ENCODE data around the gene BMX. TPM values are rescaled to one million over a fixed set of nuclear protein-coding genes. Genes with fewer than 3 reads are reported as not detected.

BMX gene
- polyA plus RNA-seq, 1 donor from 2014 or later: not detected

DNA sequence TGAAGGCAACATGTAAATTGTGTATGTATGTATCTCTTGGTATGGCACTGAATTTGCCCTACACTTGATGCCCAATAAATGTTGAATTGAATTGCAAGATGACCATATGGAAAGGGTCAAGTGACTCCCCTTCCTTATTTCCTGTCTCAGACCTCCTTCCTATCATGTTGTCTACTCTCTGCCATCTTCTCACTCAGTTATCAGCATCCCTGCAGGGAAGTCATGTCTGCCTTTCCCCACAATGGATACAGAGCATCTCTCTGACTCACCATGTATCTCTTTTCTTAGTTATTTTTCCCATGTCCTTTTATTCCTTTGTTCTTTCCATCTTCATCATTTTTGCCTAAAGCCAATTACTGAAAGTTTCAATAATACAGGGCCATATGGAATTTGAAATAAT is 22.5 kb downstream of the BMX start:
- H3K79me2 ChIP-seq (replicated peaks; ENCODE audit: insufficient read depth, low read length): no peaks in the 10 kb centered on the region
- no peak overlapping the region for H2AFZ ChIP-seq (ENCODE audit: low read depth, low read length)
- H3K9me2 ChIP-seq (ENCODE audit: insufficient read depth, low read length): no peaks in the 10 kb centered on the region
- no peaks in the 10 kb centered on the region for H3K36me3 ChIP-seq (ENCODE audit: insufficient read depth, low read length)
- no peaks in the 10 kb centered on the region for H3F3A ChIP-seq (ENCODE audit: insufficient read depth, low read length, poor library complexity, severe bottlenecking)
- H3K9ac ChIP-seq (ENCODE audit: low read length): no peak overlapping the region
- no peak overlapping the region for H3K4me2 ChIP-seq (ENCODE audit: low read length)
- no peaks in the 10 kb centered on the region for H3K9me3 ChIP-seq (ENCODE audit: low read length)
- TF ChIP-seq MXI1 (conservative IDR thresholded peaks at IDR 0.05; ENCODE audit: poor library complexity, severe bottlenecking): no peak
- TF ChIP-seq SMC3 (conservative IDR thresholded peaks at IDR 0.05; ENCODE audit: poor library complexity): no peak
- no peak for TF ChIP-seq TAF1 (IDR thresholded peaks at IDR 0.05; ENCODE audit: low read depth)
- no peak for TF ChIP-seq EZH2 (IDR thresholded peaks at IDR 0.05; ENCODE audit: borderline replicate concordance, insufficient read depth, low read length, poor library complexity, severe bottlenecking)
- no peak for TF ChIP-seq POLR2AphosphoS5 (IDR thresholded peaks at IDR 0.05)
- TF ChIP-seq, protein P1, sequence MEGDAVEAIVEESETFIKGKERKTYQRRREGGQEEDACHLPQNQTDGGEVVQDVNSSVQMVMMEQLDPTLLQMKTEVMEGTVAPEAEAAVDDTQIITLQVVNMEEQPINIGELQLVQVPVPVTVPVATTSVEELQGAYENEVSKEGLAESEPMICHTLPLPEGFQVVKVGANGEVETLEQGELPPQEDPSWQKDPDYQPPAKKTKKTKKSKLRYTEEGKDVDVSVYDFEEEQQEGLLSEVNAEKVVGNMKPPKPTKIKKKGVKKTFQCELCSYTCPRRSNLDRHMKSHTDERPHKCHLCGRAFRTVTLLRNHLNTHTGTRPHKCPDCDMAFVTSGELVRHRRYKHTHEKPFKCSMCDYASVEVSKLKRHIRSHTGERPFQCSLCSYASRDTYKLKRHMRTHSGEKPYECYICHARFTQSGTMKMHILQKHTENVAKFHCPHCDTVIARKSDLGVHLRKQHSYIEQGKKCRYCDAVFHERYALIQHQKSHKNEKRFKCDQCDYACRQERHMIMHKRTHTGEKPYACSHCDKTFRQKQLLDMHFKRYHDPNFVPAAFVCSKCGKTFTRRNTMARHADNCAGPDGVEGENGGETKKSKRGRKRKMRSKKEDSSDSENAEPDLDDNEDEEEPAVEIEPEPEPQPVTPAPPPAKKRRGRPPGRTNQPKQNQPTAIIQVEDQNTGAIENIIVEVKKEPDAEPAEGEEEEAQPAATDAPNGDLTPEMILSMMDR (IDR thresholded peaks at IDR 0.05; ENCODE audit: poor library complexity, severe bottlenecking): no peak
- TF ChIP-seq RAD21 (conservative IDR thresholded peaks at IDR 0.05): no peak
- TF ChIP-seq EP300 (conservative IDR thresholded peaks at IDR 0.05; ENCODE audit: poor library complexity, severe bottlenecking): no peak
- TF ChIP-seq, protein P2, sequence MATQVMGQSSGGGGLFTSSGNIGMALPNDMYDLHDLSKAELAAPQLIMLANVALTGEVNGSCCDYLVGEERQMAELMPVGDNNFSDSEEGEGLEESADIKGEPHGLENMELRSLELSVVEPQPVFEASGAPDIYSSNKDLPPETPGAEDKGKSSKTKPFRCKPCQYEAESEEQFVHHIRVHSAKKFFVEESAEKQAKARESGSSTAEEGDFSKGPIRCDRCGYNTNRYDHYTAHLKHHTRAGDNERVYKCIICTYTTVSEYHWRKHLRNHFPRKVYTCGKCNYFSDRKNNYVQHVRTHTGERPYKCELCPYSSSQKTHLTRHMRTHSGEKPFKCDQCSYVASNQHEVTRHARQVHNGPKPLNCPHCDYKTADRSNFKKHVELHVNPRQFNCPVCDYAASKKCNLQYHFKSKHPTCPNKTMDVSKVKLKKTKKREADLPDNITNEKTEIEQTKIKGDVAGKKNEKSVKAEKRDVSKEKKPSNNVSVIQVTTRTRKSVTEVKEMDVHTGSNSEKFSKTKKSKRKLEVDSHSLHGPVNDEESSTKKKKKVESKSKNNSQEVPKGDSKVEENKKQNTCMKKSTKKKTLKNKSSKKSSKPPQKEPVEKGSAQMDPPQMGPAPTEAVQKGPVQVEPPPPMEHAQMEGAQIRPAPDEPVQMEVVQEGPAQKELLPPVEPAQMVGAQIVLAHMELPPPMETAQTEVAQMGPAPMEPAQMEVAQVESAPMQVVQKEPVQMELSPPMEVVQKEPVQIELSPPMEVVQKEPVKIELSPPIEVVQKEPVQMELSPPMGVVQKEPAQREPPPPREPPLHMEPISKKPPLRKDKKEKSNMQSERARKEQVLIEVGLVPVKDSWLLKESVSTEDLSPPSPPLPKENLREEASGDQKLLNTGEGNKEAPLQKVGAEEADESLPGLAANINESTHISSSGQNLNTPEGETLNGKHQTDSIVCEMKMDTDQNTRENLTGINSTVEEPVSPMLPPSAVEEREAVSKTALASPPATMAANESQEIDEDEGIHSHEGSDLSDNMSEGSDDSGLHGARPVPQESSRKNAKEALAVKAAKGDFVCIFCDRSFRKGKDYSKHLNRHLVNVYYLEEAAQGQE (IDR thresholded peaks at IDR 0.05; ENCODE audit: borderline replicate concordance): no peak
- no peak overlapping the region for H3K4me3 ChIP-seq (ENCODE audit: low read length)
- H3K27me3 ChIP-seq (ENCODE audit: insufficient read depth, low read depth, low read length): no peaks in the 10 kb centered on the region
- H4K20me1 ChIP-seq (ENCODE audit: insufficient read depth): no peaks in the 10 kb centered on the region
- no peak overlapping the region for H3K27ac ChIP-seq (ENCODE audit: low read length)

DNA sequence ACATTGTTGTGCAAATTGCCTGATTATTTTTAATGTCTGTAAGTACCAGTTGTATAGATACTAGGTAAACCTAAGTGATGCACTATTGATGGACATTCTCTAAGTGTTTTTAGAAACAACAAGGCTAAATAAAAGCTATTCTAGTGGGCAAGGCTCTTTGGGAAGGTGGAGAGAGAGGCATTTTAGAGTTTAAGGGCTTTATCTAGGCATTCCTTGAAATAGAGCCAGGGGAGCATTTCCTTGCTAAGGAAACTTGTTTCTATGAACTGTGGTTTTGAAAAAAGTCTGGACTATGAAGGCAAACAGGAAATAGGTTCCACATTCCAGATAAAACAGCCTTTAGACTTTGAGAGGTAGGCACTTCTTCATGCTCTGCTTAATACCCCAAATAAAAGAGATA is 23.8 kb downstream of the BMX start:
- no peaks in the 10 kb centered on the region for H3K9me3 ChIP-seq (ENCODE audit: low read length)
- TF ChIP-seq POLR2AphosphoS5 (IDR thresholded peaks at IDR 0.05) (no peak), MXI1 (conservative IDR thresholded peaks at IDR 0.05; ENCODE audit: poor library complexity, severe bottlenecking) (no peak), EP300 (conservative IDR thresholded peaks at IDR 0.05; ENCODE audit: poor library complexity, severe bottlenecking) (no peak), RAD21 (conservative IDR thresholded peaks at IDR 0.05) (no peak), TAF1 (IDR thresholded peaks at IDR 0.05; ENCODE audit: low read depth) (no peak), SMC3 (conservative IDR thresholded peaks at IDR 0.05; ENCODE audit: poor library complexity) (no peak), EZH2 (IDR thresholded peaks at IDR 0.05; ENCODE audit: borderline replicate concordance, insufficient read depth, low read length, poor library complexity, severe bottlenecking) (no peak)
- TF ChIP-seq, protein P2 (IDR thresholded peaks at IDR 0.05; ENCODE audit: borderline replicate concordance): no peak
- TF ChIP-seq, protein P1 (IDR thresholded peaks at IDR 0.05; ENCODE audit: poor library complexity, severe bottlenecking): no peak
- no peak overlapping the region for H3K9ac ChIP-seq (ENCODE audit: low read length)
- no peak overlapping the region for H3K4me2 ChIP-seq (ENCODE audit: low read length)
- no peaks in the 10 kb centered on the region for H3K27me3 ChIP-seq (ENCODE audit: insufficient read depth, low read depth, low read length)
- H2AFZ ChIP-seq (ENCODE audit: low read depth, low read length): no peak overlapping the region
- H3K27ac ChIP-seq (ENCODE audit: low read length): no peak overlapping the region
- H3K4me3 ChIP-seq (ENCODE audit: low read length): no peak overlapping the region
- no peaks in the 10 kb centered on the region for H3F3A ChIP-seq (ENCODE audit: insufficient read depth, low read length, poor library complexity, severe bottlenecking)
- no peaks in the 10 kb centered on the region for H3K36me3 ChIP-seq (ENCODE audit: insufficient read depth, low read length)
- H3K9me2 ChIP-seq (ENCODE audit: insufficient read depth, low read length): no peaks in the 10 kb centered on the region
- H3K79me2 ChIP-seq (replicated peaks; ENCODE audit: insufficient read depth, low read length): no peaks in the 10 kb centered on the region
- no peaks in the 10 kb centered on the region for H4K20me1 ChIP-seq (ENCODE audit: insufficient read depth)

Measured in neural cell (in vitro differentiated cells).